ENCODE data around the gene CSGALNACT2. TPM values are rescaled to one million over a fixed set of nuclear protein-coding genes. Genes with fewer than 3 reads are reported as not detected.

CSGALNACT2 gene
- total RNA-seq, 1 donor from 2014 or later = 29.6 TPM

DNA sequence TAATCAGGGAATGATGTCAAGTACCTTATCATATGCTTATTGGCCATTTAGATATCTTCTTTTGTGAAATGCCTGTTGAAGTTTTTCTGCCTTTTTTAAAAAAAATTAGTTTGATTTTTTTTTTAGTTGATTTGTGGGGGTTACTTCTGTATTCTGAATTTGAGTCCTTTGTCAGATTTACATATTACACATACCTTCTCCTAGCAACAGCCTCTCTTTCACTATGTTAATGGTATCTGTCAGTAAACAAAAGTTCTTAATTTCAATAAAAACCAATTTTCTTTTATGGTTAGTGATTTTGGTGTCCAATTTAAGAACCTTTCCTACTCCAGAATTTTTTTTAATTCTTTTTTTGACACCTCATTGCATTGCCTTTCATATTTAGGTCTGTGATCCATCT lies 52.0 kb downstream of the CSGALNACT2 start:
- DNase-seq = no peak

DNA sequence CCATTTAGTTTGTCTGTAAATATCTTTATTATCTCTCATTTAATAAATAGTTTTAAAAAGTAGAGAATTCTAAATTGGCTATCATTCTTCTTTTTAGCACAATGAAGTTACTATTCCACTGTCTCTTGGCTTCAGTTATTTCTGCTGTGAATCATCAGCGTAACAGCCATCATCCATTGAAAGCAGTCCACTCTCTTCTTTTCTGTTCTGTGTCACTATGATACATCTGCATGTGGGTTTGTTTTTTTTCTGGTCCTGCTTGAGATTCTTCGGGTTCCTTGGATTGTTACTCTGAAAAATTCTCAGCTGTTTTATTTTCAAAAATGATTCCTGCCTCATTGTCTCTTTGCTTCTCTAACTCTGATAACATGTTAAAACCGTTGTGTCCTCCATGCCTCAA lies 52.5 kb downstream of the CSGALNACT2 start:
- DNase-seq = no peak

DNA sequence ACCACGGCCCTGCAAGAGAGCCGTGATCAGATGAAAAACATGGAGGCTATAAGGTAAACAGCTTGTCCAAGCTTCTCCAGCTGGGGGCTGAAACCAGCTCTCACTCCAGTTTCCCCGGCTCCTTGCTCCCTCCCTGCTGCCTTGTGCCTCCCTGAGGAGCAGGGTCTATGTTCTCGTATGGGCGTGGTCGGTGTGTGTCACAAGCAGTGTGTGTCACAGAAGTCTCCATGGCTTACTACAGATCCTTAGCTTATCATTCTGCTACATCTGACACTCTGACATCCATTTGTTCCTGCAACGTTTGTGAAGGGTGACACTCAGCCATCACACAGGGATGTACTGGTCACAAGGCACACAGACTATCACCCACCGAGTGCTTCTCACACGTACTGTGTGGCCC lies 54.6 kb downstream of the CSGALNACT2 start:
- DNase-seq = no peak

DNA sequence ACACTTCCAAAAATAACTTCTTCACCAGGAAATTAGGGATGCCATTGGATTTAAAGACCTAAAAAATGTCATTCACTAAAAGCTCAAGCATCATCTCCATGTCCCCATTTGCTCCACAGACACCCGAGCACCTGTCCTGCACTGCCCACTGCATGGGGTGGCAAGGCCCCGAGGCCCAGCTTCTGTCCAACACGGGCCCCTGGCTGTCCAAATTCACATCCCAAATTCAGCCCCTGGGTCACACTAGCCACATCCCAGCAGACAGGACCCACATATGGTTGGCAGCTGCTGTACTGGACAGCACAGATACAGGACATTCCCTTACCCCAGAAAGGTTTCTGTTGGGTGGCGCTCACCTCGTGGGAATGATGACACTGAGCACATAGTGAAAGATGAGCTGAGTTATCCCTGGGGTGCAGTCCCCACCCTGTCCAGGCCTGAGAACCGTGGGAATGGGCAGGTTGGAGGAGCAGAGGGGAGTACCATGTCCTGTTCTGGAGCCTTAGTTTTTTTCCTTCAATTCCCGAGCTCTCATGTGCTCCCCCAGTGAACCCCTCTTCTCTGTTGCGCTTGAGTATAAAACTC lies 55.3 kb downstream of the CSGALNACT2 start:
- no peak for DNase-seq

DNA sequence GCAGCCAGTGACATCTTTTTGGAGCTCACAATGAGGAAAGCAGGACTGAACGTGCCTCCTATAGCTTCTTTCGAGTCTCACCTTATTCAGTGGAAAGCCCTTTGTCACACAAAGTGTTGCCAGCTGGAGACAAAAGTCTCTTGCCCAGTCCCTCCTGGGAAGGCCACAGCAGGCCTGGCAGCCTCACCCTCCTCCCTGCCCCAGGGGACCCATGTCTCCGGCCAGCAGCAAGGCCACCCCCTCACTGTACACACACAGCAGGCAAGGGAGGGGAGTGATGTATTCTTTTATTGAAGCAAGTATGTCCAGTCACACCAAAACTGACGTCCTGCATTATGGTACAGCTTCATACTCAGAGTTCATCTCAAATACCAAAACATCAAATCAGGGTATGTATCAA lies 56.0 kb downstream of the CSGALNACT2 start:
- no peak for DNase-seq

DNA sequence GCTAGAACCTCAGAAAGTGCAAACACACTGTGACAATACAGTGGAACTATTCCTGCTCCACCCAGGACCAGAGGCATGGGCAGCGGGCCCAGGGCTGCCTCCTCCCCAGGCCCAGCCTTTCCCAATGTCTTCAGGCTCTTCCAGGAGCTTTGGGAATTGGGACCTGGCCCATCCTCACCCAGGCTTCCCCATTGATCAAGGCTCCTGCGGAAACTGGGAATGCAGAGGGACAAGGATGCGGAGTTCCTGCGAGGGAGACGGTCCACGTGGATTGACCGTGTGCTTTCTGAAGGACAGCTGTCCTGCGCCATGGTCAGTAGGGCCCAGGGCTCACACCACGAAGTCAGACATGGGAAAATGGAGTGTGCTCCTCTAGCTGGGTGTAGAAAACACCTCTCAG lies 56.6 kb downstream of the CSGALNACT2 start:
- DNase-seq = no peak

DNA sequence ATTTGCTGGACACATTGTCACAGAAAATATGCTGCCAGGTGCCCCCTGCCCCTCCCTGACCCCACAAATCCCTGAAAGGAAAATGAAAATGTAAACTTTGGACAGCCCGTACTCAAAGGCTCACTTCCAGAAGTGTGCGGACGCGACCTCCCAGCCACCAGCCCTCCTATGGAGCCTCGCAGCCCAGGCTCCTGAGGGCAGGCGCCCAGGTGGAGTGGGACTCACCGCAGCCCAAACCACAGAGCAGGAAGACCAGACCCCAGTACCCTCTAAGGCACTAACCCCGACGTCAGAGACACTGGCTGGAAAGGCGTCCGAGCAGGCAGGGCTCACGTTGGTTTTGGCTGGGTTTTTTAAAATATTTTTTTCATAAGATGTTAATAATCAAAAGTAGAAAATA lies 57.3 kb downstream of the CSGALNACT2 start:
- no peak for DNase-seq

DNA sequence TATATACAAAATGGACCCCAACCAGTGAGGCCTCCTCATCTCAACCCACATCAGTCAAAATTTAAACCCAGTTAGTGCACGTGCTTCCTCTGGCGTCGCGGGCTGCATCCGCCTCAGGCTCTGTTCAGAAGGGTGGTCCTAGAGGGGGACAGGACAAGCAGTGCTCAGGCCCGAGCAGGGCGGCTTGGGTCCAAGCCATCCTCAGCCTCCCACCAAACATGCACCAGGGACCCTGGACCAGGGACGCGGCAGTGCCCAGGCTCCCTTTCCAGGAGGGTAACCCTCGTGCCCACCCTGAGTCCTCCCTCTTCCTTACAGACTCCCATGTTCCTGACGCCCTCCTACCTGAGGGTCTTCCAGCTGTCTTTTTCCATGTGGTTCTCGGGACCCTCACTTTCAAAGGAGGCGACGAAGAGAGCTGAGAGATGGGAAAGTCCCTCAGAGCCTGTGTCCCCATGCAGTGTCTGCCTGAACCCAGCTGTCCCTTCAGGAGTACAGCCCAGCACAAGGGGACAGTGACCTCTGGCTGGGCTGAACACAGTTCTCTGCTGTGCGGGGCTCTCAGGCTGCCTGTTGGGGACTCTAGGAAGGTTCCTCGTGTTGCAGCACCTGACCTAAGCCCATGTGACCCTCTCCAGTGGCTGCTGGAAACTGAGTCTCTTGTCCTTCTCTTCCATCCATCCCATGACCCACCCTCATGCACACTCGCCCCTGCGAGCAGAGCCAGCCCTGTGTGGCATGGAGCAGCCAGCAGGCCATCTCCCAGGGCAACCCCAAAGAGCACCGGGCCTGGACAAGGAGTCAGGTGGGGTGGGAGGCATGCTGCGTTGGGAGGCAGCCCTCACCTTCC lies 58.1 kb downstream of the CSGALNACT2 start:
- DNase-seq = no peak

DNA sequence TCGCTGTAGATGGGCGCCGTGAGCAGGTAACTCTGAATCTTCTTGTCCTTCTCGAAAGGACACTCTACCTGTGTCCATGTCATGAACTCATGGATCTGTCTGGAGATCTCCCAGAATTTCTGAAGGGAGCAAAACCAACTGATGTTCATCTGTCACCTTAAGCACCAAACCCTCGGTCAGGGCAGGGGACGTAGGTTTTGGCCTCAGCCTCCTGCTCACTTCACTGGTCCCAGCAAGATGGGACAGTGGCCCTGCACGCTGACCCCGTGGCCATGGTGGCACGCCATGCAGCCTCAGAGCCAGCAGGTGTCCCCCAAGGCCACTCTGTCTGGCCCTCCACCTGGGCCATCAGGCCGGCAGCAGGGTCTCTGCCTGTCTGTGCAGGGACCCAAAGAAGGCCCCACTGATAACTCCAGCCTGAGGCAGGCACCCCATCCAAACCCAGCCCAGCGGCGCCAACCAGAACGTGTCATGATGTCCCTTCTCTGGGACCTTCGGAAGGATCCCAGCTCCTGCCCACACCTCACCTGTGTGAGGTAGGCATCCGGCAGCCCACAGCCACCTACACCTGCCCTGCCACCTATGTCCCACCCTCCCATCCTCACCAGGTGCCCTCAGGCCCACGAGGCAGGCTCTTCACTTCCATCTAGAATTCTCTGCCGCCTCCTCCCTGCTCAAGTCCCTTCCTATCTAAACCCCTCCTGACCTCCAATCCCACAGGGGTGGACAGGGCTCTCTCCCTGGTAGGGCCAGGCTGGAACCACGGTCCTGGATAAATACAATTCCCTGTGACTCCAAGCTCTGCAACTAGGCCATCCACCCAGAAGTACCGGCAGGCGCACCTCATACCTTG lies 59.0 kb downstream of the CSGALNACT2 start:
- DNase-seq = no peak

DNA sequence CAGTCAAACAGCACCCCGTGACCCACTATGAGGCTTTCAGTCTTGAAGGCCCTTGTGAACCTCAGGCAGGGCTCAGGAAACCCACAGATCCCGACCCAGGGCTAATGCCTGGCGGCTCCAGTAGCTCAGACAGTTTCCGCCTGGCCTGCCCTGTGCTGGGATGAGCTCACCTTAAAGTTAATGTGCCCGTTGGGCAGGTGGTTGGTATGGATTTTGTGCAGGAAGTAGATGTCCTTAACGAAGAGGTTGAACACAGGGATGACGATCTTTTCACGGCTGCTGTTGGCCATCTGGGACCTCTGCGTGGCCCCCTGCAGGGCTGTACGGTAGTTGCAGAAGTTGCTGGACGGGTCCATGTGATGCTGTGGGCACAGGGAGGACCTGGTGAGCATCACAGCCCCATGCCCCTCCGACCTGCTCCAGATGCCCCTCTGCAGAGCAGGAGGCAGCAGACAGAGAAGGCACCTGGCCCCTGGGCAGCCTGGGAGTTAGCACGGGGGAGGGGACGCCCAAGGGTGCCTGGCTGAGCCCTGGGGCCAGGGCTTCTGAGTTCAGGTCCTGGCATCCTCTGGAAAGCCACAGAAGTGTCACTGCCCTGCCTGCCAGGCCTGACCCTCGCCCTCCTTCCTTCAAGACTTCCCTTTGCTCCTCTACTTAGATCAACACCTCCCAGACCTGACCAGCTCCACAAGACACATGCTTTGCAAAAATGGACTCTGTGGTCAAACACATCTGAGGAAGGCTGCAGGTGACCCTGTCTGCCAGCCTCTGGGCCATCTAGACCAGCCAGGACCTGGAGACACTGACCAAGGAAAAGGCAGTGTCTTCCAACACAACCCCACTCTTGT lies 59.8 kb downstream of the CSGALNACT2 start:
- no peak for DNase-seq

DNA sequence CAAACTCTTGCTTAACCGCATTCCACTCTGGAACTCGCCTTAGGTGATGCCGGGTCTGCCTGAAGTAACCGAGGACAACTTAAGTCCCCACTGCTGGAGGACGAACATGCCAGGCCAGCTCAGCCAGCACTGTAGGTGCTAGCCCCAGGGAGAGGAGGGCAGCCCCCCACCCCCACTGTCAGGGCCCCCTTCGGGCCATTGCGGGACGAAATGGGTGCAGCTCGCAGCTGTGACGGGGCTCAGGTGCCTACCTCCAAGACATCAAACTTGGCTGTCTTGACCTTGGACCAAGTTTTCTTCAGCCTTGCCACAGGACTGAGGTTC lies 60.4 kb downstream of the CSGALNACT2 start:
- DNase-seq = no peak

DNA sequence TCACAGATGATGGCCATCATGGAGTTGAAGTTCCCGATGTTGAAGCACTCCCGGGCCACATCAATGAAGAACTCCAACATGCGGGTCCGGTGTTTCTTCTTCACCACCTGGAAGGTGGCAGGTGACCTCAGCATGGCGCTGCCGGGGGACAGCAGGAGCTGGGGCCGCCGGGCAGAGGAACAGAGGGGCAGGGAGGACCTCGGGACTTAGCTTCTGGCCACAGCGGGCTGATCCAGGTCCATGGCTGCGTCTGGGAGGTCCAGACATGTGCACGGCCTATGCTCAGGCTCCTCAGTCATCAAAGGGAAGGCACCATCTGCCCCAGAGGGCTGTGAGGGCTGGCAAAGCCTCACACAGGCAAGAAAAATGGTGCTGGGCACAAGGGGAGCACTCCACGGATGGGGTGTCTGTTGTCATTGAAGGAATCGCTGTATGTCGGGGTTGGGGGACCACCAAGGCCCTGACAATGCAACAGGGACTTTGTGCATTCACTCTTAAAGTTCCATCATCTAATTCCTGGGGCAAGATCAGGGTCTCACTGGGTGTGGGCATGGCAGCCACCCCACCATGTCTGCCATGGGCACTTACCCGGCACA lies 60.9 kb downstream of the CSGALNACT2 start:
- no peak for DNase-seq

DNA sequence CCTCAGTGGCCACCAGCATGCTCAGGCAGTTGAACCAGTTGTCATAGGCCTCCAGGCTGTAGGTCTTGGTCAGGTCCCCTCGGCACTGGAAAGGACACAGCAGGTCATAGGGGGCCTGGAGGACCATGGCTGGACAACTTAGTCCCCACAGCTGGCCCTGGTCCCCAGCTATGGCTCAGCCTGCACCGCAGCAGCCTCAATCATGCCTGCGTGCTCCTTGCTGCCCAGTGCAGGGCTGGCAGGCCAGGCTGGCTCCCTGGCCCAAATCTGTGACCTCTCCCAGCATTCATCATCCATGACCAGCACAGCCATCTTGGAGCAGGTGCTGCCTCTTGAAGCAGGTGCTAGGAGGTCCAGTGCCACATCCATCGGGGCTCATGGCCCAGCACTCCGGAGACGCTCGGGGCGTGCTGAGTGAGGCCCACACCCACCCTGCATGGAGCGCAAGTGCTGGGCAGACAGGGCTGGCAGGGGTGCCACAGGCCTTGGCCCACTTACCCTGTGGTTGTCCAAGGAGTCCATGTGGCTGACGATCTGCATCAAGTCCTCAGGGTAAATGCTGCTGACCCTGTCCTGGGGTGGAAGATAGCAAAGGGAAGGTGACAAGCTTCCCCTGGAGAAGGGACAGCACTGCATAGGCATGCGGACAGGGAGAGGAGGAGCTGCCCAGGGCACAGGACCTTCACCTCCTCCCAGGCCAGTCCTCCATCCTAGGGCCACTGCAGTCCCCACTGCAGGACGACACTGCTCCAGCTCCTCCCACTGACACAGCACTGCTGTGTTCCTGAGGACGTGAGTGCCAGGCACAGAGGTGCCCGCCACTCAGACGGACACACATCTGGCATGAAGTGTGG lies 61.7 kb downstream of the CSGALNACT2 start:
- DNase-seq = no peak

DNA sequence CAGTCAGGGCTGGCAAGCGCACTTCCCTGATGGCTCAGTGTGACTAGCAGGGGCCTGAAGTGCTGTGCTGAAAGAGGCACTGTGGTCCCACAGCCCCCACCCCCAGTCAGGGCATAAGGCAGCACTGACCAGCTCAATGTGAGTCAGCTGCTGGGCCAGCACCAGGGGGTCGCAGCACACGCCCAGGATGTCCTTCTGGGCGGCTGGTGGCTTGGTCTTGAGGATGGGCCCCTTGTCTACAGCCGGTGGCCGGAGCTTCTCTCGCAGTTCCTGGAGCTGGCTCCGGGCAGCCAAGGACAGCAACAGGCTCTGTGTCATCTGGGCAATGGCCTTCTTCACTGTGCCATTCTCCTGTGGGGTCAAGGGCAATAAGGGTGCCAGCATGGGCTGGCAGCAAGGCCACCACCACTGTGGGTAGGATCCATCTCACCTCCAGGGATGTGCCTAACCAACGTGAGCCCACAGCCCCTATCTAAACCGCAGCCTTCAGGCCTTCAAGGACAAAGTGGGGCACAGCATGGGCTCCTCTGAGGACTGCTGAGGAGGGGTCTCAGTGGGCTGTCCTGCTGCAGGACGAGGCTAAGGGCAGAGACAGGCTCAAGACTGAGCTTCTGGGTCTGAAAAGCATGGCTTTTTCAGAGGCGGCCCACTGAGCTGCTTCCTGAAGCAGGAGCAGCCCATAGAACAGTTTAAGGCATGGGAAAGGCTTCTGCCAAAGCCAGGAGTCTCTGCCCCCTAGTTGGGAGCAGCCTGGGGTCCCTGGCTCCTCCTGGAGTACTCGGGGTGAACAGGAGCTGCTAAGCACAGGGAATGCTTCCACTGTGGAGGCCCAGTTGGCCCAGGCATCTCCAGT lies 62.5 kb downstream of the CSGALNACT2 start:
- no peak for DNase-seq

DNA sequence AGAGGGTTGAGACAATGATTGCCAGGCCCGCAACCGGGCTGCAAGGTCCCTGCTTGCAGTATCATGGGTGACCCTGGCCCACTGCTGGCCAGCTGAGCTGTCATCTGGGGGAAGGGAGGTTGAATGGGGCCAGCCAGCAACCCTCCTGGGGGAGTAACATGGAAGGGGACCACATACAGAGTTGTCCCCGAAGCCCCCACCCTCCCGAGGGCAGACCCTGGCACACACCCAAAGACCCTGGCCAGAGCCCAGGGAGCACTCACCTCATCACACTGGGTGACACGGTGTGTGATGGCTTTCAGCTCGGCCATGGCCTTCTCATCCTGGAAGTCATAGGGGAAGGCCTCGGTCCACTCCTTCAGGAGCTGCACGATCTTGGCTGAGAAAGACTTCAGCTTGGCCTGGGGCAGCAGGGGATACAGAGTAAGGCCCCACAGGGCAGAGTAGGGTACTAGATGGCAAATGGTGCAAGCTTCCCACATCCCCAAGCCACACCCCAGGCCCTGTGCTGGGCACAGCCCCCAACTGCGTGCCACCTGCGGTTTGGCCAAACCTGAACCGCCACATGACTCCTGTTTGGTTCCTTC lies 63.4 kb downstream of the CSGALNACT2 start:
- no peak for DNase-seq

DNA sequence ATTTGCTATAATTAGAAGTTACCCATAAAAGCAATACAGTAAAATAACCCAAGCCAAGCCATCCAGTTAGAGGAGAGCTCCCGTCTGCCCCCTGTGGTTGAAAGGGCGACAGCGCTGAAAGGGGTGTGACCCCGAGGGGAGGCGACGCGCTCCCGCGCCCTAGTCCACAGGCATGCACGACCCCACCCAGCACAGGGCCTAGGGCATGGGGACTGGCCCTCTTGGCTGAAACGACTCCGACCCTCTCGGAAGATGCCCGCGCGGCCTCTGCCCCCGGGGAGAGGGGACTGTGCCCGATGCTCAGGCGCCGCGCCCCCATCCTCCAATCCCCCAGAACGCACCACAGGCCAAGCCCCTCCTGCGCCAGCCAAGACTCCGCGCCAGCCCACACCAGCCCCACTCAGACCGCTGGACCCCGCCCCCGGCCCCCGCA lies 64.0 kb downstream of the CSGALNACT2 start:
- DNase-seq = no peak

DNA sequence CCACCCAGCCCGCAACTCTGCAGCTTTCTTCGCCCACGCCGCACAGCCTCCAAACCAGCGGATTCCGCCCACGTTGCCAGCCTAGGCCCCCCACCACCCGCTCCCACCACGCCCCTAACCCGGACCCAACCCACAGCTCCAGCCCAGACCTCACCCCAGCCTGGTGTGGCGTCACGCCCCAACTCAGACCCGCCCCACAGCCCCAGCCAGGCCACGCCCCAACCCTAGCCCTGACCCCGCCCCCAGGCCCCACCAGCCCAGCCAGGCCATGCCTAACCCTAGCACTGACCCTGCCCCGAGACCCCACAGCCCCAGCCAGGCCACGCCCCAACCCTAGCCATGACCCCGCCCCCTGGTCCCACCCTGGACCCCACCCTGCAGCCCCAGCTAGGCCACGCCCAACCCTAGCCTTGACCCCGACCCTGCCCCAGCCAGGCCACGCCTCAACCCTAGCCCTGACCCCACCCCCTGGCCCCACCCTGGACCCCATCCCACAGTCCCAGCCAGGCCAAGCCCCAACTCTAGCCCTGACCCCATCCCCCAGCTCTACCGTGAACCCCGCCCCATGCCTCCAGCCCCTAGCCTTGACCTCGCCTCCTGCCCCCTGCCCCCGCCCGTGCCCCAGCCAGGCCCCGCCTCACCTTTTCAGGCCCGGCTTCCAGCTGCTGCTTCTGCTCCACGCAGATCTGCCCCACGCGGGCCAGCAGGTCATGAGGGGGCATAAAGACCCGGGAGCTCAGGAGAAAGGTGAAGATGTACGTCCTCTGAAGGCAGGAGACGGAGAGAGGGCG lies 64.6 kb downstream of the CSGALNACT2 start:
- no peak for DNase-seq

DNA sequence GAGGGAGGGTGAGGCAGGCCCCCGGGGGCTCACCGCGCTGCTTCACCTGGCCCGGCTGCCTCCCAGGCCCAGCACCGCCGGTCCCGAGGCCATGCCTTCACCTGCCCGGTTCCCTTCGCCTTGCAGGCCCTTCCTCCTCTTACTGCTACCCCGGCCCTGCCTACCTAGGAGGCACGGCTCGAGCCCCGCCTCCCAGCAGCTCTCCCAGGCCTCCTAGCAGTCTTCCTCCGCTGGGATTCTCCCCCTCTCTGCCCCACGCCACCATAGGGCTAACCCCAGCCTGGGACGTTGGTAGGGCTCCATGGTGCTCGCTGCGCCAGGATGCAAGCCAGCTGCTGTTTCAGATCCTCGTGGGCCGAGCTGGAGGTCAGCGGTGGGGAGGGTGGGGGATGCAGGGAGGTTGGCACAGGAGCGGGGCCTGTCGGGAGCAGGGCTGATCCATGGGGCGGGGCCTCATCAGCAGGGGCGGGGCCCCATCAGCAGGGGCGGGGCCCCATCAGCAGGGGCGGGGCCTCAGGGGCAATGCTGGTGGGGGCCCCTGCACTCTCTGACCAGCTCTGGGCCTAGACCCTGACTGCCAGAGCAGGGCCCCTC lies 65.3 kb downstream of the CSGALNACT2 start:
- DNase-seq = no peak
